Parathyroid adenoma (tissue), 2 donors: ENCODE results near the gene ANKS6.

Experiments used
- H2AFZ ChIP-seq: fragments of 300-600 bp; sonication (generic); one replicate; pipeline ENCODE4 v1.7.0; 2017; ENCODE audit warnings: antibody characterized with exemption, mild to moderate bottlenecking
- H3K27ac ChIP-seq: fragments of 300-600 bp; sonication (generic); one replicate; pipeline ENCODE4 v1.7.0; 2017
- H3K27me3 ChIP-seq: fragments of 300-600 bp; sonication (generic); one replicate; pipeline ENCODE4 v1.7.0; 2017; ENCODE audit warnings: low read length; ENCODE audit not compliant: control insufficient read depth, insufficient read depth
- H3K36me3 ChIP-seq: fragments of 300-600 bp; sonication (generic); one replicate; pipeline ENCODE4 v1.7.0; 2017; ENCODE audit warnings: low read length; ENCODE audit not compliant: control insufficient read depth, insufficient read depth
- H3K4me1 ChIP-seq: fragments of 300-600 bp; sonication (generic); one replicate; pipeline ENCODE4 v1.7.0; 2017; ENCODE audit warnings: control low read depth
- H3K4me2 ChIP-seq: fragments of 300-600 bp; sonication (generic); one replicate; pipeline ENCODE4 v1.7.0; 2017; ENCODE audit warnings: low read length
- H3K4me3 ChIP-seq: fragments of 300-600 bp; sonication (generic); one replicate; pipeline ENCODE4 v1.7.0; 2017; ENCODE audit warnings: low read depth, low read length
- H3K79me2 ChIP-seq: fragments of 300-600 bp; sonication (generic); one replicate; pipeline ENCODE4 v1.7.0; 2017; ENCODE audit warnings: control low read depth
- H3K9ac ChIP-seq: fragments of 300-600 bp; sonication (generic); one replicate; pipeline ENCODE4 v1.7.0; 2017; ENCODE audit warnings: mild to moderate bottlenecking
- H3K9me3 ChIP-seq: fragments of 300-600 bp; sonication (generic); one replicate; pipeline ENCODE4 v1.7.0; 2017; ENCODE audit warnings: low read length; ENCODE audit not compliant: control insufficient read depth
- CTCF ChIP-seq: fragments of 300-600 bp; sonication (generic); IDR thresholded peaks from one replicate; pipeline ENCODE4 v1.7.0; 2017; ENCODE audit warnings: antibody characterized with exemption, mild to moderate bottlenecking
- donor health status: primary hyperparathyroidism.

The ANKS6 gene

GRCh38 chr9:98834386-98834785 lies 38.0 kb upstream of the ANKS6 start:
- Histone ChIP-seq H3K4me2 (no peak overlapping the region), H3K27ac (no peak overlapping the region), H3K79me2 (no peaks in the 10 kb centered on the region), H3K9me3 (no peaks in the 10 kb centered on the region), H3K4me1 (no peaks in the 10 kb centered on the region), H3K4me3 (no peak overlapping the region), H2AFZ (no peak overlapping the region), H3K9ac (no peak overlapping the region), H3K36me3 (no peaks in the 10 kb centered on the region), H3K27me3 (no peaks in the 10 kb centered on the region)
- no peak for TF ChIP-seq CTCF

DNA sequence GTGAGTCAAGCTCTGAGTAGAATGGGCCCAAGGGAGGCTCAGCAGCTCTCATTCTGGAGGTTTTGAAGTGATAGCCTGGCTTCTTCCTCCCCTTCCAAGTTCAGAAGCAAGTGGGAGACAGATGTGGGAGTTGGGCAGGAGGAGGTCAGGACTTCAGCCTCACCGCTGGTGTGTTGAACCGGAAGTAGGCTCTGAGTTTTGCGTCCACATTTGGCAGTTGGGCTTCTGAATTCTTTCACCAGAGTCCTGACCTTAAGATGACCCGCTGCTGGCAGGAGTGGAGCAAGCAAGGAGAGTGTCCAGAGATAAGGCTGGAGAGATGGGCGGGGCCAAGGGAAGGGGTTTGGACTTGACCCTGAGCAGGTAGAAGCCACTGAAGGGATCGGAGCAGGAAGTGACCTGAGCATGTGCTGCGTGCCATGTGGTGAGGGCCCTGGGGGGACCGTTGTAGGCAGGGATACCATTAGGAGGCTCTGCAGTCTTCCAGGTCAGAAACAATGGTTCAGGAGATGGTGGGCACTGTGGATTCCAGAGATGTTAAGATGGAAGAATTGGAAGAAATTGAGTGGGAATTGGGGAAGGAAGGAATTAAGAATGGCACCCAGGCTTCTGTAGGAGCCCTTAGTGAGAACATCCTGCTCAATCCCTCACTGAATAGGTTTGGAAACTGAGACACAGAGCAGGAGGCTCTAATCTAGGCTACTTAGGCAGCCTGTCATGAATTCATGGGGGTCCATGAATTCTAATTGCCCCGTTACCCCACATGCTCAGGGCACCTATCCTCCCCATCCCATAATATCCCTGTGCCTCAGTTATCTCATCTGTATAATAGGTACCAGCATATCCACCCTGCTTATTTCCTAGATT lies 37.0 kb upstream of the ANKS6 start:
- no peak for TF ChIP-seq CTCF
- no peak overlapping the region for H3K27ac ChIP-seq
- H3K36me3 ChIP-seq = no peaks in the 10 kb centered on the region
- no peak overlapping the region for H3K4me3 ChIP-seq
- no peaks in the 10 kb centered on the region for H3K4me1 ChIP-seq
- no peaks in the 10 kb centered on the region for H3K9me3 ChIP-seq
- H2AFZ ChIP-seq = no peak overlapping the region
- no peaks in the 10 kb centered on the region for H3K79me2 ChIP-seq
- no peak overlapping the region for H3K9ac ChIP-seq
- no peaks in the 10 kb centered on the region for H3K27me3 ChIP-seq
- H3K4me2 ChIP-seq = no peak overlapping the region

DNA sequence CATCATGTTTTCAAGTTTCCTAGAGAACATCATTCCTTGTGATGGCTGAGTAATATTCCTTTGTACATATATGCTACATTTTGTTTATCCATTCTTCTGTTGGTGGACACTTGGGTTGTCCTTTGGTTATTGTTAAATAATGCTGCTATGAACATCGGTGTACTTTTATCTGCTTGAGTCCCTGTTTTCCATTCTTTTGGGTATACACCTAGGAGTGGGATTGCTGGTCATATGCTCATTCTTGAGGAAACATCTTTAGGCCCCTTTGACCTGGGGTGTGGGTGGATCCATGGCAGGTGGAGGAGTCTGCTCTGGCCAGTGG lies 36.4 kb upstream of the ANKS6 start:
- Histone ChIP-seq H2AFZ (no peak overlapping the region), H3K9ac (no peak overlapping the region), H3K4me1 (no peaks in the 10 kb centered on the region), H3K9me3 (no peaks in the 10 kb centered on the region), H3K4me2 (no peak overlapping the region), H3K36me3 (no peaks in the 10 kb centered on the region), H3K79me2 (no peaks in the 10 kb centered on the region), H3K27me3 (no peaks in the 10 kb centered on the region), H3K27ac (no peak overlapping the region), H3K4me3 (no peak overlapping the region)
- TF ChIP-seq CTCF = no peak

- Histone ChIP-seq H2AFZ (no peak overlapping the region), H3K4me1 (no peaks in the 10 kb centered on the region), H3K9ac (no peak overlapping the region), H3K4me2 (no peak overlapping the region), H3K79me2 (no peaks in the 10 kb centered on the region), H3K27ac (no peak overlapping the region), H3K36me3 (no peaks in the 10 kb centered on the region), H3K4me3 (no peak overlapping the region), H3K27me3 (no peaks in the 10 kb centered on the region), H3K9me3 (no peaks in the 10 kb centered on the region)
- TF ChIP-seq CTCF = no peak
Observed at GRCh38 chr9:98831696-98832095, 35.3 kb upstream of the ANKS6 start.

GRCh38 chr9:98830554-98830953 lies 34.2 kb upstream of the ANKS6 start:
- no peak overlapping the region for H3K27ac ChIP-seq
- no peak overlapping the region for H3K4me3 ChIP-seq
- H3K27me3 ChIP-seq = no peaks in the 10 kb centered on the region

More at GRCh38 chr9:98830554-98830953, 34.2 kb upstream of the ANKS6 start:
- no peak overlapping the region for H2AFZ ChIP-seq
- no peak overlapping the region for H3K9ac ChIP-seq
- H3K36me3 ChIP-seq = no peaks in the 10 kb centered on the region
- no peak overlapping the region for H3K4me2 ChIP-seq
- H3K79me2 ChIP-seq = no peaks in the 10 kb centered on the region
- no peaks in the 10 kb centered on the region for H3K4me1 ChIP-seq
- TF ChIP-seq CTCF = no peak
- H3K9me3 ChIP-seq = no peaks in the 10 kb centered on the region
